ENCODE measurements around the gene SLC46A1. TPM values are rescaled to one million over a fixed set of nuclear protein-coding genes. Genes with fewer than 3 reads are reported as not detected.

Gene SLC46A1
- total and polyA plus RNA-seq, 9 of the 15 experiments (the other 6 are each of a cell fraction or from before 2014, with no cell fraction given), result 0.24 to 5.5 (median 3.1) TPM

DNA sequence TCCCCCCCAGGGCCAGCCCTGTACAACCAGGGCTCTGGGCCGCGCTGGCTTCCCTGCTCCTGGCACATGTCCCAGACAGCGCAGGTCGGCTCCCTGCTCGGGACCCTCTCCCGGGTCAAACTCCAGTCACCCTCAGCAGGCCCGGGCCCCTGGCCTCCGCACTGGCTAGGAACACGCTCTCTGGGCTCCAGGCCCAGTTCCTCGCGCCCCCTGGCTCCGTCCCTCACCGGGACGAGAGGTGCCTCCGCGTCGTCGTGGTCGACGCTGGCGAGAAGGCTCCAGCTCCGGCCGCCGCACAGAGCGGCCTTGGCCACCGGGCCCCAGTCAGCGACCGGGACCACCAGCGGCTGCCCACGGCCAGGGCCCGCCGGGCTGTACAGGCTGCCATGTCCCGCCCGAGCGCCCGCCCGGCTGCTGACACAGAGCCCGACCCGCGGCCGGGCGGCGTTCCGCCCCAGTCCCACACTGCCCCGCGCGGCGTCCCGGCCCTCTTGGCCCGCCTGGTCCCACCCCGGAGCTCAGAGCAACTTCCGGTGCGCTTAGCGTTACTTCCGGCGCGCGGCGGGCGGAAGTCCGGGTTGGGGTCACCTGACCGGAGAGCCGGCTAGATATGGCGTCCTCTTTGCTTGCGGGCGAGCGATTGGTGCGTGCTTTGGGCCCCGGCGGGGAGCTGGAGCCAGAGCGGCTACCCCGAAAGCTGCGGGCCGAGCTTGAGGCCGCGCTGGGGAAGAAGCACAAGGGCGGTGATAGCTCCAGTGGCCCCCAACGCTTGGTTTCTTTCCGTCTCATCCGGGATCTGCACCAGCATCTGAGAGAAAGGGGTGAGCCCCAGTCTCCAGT, 48.7 kb downstream of the SLC46A1 start, which contains the start of gene POLDIP2 (continued):
- TF ChIP-seq ESRRB (CRISPR knock-in tag; IDR thresholded peaks at IDR 0.05; ENCODE audit: borderline replicate concordance), result no peak
- TF ChIP-seq, protein P1, sequence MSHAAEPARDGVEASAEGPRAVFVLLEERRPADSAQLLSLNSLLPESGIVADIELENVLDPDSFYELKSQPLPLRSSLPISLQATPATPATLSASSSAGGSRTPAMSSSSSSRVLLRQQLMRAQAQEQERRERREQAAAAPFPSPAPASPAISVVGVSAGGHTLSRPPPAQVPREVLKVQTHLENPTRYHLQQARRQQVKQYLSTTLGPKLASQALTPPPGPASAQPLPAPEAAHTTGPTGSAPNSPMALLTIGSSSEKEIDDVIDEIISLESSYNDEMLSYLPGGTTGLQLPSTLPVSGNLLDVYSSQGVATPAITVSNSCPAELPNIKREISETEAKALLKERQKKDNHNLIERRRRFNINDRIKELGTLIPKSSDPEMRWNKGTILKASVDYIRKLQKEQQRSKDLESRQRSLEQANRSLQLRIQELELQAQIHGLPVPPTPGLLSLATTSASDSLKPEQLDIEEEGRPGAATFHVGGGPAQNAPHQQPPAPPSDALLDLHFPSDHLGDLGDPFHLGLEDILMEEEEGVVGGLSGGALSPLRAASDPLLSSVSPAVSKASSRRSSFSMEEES (CRISPR knock-in tag; IDR thresholded peaks at IDR 0.05), result peak; percentile 87
- TF ChIP-seq KAT8 (IDR thresholded peaks at IDR 0.05; ENCODE audit: low read depth), result no peak
- peak; percentile 74 for TF ChIP-seq ETV5 (CRISPR knock-in tag; IDR thresholded peaks at IDR 0.05; ENCODE audit: low read depth)
- TF ChIP-seq SMARCA5 (IDR thresholded peaks at IDR 0.05), result no peak
- no peak for TF ChIP-seq NELFE (IDR thresholded peaks at IDR 0.05; ENCODE audit: insufficient read depth, insufficient read length)
- 0 out of 2 replicates have a peak, but pooled peaks have one; percentile 59 for TF ChIP-seq ZNF644 (tag; IDR thresholded peaks at IDR 0.05; ENCODE audit: low read depth)
- TF ChIP-seq ZFPM2 (CRISPR knock-in tag; IDR thresholded peaks at IDR 0.05), result peak; percentile 66; the same call in 1 of the 2 replicates
- no peak for TF ChIP-seq NR4A1 (CRISPR knock-in tag; IDR thresholded peaks at IDR 0.05)
- TF ChIP-seq NR4A1 (tag; IDR thresholded peaks at IDR 0.05), result no peak
- no peak for TF ChIP-seq ADNP (tag; IDR thresholded peaks at IDR 0.05)
- TF ChIP-seq CEBPZ (IDR thresholded peaks at IDR 0.05; ENCODE audit: borderline replicate concordance, low read depth, low read length), result no peak
- peak; percentile 87 for TF ChIP-seq FIP1L1 (IDR thresholded peaks at IDR 0.05; ENCODE audit: low read depth, low read length, poor library complexity, severe bottlenecking)
- TF ChIP-seq ZNF436 (CRISPR knock-in tag; IDR thresholded peaks at IDR 0.05), result no peak
- no peak for TF ChIP-seq FOS (IDR thresholded peaks at IDR 0.05; ENCODE audit: extremely low read depth, insufficient read length)
- TF ChIP-seq ZNF696 (CRISPR knock-in tag; conservative IDR thresholded peaks at IDR 0.05), result no peak
- TF ChIP-seq, protein P2, sequence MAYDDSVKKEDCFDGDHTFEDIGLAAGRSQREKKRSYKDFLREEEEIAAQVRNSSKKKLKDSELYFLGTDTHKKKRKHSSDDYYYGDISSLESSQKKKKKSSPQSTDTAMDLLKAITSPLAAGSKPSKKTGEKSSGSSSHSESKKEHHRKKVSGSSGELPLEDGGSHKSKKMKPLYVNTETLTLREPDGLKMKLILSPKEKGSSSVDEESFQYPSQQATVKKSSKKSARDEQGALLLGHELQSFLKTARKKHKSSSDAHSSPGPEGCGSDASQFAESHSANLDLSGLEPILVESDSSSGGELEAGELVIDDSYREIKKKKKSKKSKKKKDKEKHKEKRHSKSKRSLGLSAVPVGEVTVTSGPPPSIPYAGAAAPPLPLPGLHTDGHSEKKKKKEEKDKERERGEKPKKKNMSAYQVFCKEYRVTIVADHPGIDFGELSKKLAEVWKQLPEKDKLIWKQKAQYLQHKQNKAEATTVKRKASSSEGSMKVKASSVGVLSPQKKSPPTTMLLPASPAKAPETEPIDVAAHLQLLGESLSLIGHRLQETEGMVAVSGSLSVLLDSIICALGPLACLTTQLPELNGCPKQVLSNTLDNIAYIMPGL (CRISPR knock-in tag; IDR thresholded peaks at IDR 0.05), result no peak; the same call in none of the 2 replicates
- no peak for TF ChIP-seq ZNF75A (CRISPR knock-in tag; IDR thresholded peaks at IDR 0.05)
- 0 out of 2 replicates have a peak, but pooled peaks have one; percentile 53 for TF ChIP-seq SMAD4 (CRISPR knock-in tag; conservative IDR thresholded peaks at IDR 0.05)
- peak; percentile 78 for TF ChIP-seq RB1 (IDR thresholded peaks at IDR 0.05; ENCODE audit: low read depth)

Data from K562 (cell line).